Heart right ventricle (tissue), 16 donors: ENCODE results near the gene GAREM1. TPM values are rescaled to one million over a fixed set of nuclear protein-coding genes. Genes with fewer than 3 reads are reported as not detected.

Experiments
- ATAC-seq, 8 donors: fragments of 200-7000 bp; cut with Tn5 transposase; one replicate each; pipeline ENCODE4 v1.9.1; 2020; ENCODE audit warnings: mild to moderate bottlenecking in 8 of 8, moderate library complexity in 8 of 8, moderate number of reproducible peaks in 1 of 8
- DNase-seq, 2 donors: peaks; one replicate each; pipeline ENCODE4 v3.0.0-alpha.2; 2020
- H3K27ac ChIP-seq, 10 donors: fragments of 200-600 bp; sonication (generic) in 2 of 10; one replicate each; pipeline versions ENCODE4 v1.5.0 to v1.8.0; 2020 to 2022; ENCODE audit warnings: mild to moderate bottlenecking in 3 of 10
- H3K27me3 ChIP-seq, 7 donors: fragments of 200-600 bp; one replicate each; pipeline ENCODE4 v1.8.0; 2021 to 2022; ENCODE audit warnings: mild to moderate bottlenecking in 2 of 7
- H3K36me3 ChIP-seq, 9 donors: fragments of 200-600 bp; sonication (generic) in 1 of 9; one replicate each; pipeline versions ENCODE4 v1.5.0 to v1.8.0; 2020 to 2022; ENCODE audit warnings: mild to moderate bottlenecking in 2 of 9
- H3K4me1 ChIP-seq, 9 donors: fragments of 200-600 bp; sonication (generic) in 1 of 9; one replicate each; pipeline versions ENCODE4 v1.5.0 to v1.8.0; 2020 to 2022; ENCODE audit warnings: mild to moderate bottlenecking in 4 of 9
- H3K4me3 ChIP-seq, 10 donors: fragments of 200-600 bp; sonication (generic) in 2 of 10; one replicate each; pipeline versions ENCODE4 v1.5.0 to v1.8.0; 2020 to 2022; ENCODE audit warnings: mild to moderate bottlenecking in 7 of 10, moderate library complexity in 2 of 10
- H3K9me3 ChIP-seq, 11 donors: fragments of 200-600 bp in 10 of 11; sonication (generic) in 2 of 11; one replicate each; pipeline versions ENCODE4 v1.5.0 to v1.8.0; 2013 to 2022; ENCODE audit warnings: mild to moderate bottlenecking in 2 of 11, control low read depth in 1 of 11, moderate library complexity in 1 of 11
- WGBS, 2 donors: extraction: QIAGEN DNeasy Blood & Tissue Kit; methylation state at CpG; one replicate each; pipeline ENCODE4 v1.1.7; 2013; ENCODE audit warnings: inconsistent platforms in 1 of 2; 5-methylcytosine and 5-hydroxymethylcytosine counted together
- intact Hi-C, 10 donors: fragments of 100-400 bp; cut with DNase I; formaldehyde crosslinking; loops; one replicate each; pipeline versions ENCODE4 v1.11.1 to v1.14.2; 2022
- polyA plus RNA-seq, 2 donors: library from polyadenylated mRNA; stranded (reverse); fragments of 200-250 nt; gene quantifications; one replicate each; pipeline ENCODE4 v1.2.3, GENCODE V29; 2013
- total RNA-seq, 10 donors: library from RNA; stranded (reverse); fragmentation: NEBNext Ultra II Directional in 3 of 10; extraction: Animal tissue kit (Norgen Biotek cat#: 25700) in 3 of 10; gene quantifications; one replicate each; pipeline versions ENCODE4 v1.2.1 to v1.2.4, GENCODE V29; 2021 to 2023
- TF ChIP-seq, protein P1 (sequence below), 9 donors: fragments of 200-600 bp; sonication (generic) in 2 of 9; IDR thresholded peaks; one replicate each; pipeline versions ENCODE4 v1.5.0 to v1.8.0; 2021 to 2022; ENCODE audit warnings: antibody characterized with exemption in 9 of 9, mild to moderate bottlenecking in 5 of 9, moderate library complexity in 1 of 9
- donor health status: Arrhythmogenic right ventricular cardiomyopathy.
- donor health status: ischemic (EF 13 %, LVEDD 7.1; RV severe dilation, severe dysfunction).
- donor health status: healthy with polysubstance abuse.
- donor health status: DM: no; HTN: yes; CAD: no.
- donor health status: DM: no; HTN: no; CAD: no.
- donor health status: ischemic (EF 25% LVEDD 6.9; RV normal size, moderate dysfunction).
- donor health status: ischemic (EF 25% LVEDD 5.7; RV mildly dilated, moderate dysfunction).
- donor health status: healthy.
- donor health status: DM: yes; HTN: yes; CAD: no.
- donor health status: Ischemic cardiomyopathy.
- donor health status: ischemic (EF 35%, LVEDD 5.7; RV mildly dilated, moderate dysfunction).
- donor health status: nonischemic (EF 11% LVEDD 7.7; RV severe dilation, severe dysfunction).
- donor health status: DM: yes; HTN: yes; CAD: no.
- donor health status: PGD.
- donor health status: ischemic (EF 29% LVEDD 5.4; RV normal size, mild dysfunction).
- donor health status: nonischemic (EF 23%, LVEDD 6.1; RV moderate dilation, normal function).

GAREM1 gene
- total and polyA plus RNA-seq, 12 donors: 2.4 to 26.1 (median 13.4) TPM

DNA sequence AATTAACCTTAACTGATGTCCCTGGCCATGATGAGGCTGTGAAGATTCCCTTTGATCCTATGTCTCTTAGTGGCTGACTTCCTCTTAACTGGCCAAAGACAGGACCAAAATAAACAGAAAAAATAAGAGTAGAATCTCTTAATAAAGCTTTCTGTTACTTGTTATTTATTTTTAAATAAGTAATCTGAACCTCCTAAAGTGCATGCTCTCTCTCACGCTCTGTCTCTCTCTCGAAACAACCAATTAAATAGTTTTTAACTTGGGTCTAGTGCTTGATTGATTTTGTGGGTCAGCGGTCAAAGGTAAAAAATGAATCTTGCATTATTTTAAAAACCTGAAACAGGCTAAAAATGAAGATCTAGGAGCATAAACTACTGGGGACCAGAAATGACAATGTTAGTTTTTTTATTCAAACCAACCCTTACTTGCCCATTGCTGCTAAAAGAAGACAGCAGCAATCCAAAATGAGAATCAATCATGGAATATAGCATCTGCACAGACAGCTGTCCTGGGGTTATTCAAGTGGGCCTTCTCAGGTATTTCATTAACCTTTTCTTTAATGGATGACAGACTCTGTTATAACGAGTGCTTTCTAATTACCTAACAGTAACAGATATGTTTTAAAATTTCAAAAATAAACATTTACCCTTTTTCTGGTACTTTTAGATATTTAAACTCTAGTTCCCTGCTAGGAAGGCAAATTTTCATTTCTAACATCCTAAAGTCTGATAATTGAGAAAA, 11.2 kb downstream of the GAREM1 start:
- intact Hi-C loops: loop anchor here in 6 of 10 donors (10.0 kb wide), 4 partner anchors 75 to 115 kb away; no protein-coding TSS in a partner anchor
- Histone ChIP-seq H3K4me3 (no peak overlapping the region), H3K36me3 (no peaks in the 10 kb centered on the region), H3K27me3 (no peaks in the 10 kb centered on the region), H3K4me1 (peaks cover 0 to 63% (median 43%) of the 10 kb centered on the region in 9 donors), H3K9me3 (no peaks in the 10 kb centered on the region), H3K27ac (peak overlapping the region in 6 of 10 donors; percentile 8 to 54 (median 32))
- TF ChIP-seq, protein P1, sequence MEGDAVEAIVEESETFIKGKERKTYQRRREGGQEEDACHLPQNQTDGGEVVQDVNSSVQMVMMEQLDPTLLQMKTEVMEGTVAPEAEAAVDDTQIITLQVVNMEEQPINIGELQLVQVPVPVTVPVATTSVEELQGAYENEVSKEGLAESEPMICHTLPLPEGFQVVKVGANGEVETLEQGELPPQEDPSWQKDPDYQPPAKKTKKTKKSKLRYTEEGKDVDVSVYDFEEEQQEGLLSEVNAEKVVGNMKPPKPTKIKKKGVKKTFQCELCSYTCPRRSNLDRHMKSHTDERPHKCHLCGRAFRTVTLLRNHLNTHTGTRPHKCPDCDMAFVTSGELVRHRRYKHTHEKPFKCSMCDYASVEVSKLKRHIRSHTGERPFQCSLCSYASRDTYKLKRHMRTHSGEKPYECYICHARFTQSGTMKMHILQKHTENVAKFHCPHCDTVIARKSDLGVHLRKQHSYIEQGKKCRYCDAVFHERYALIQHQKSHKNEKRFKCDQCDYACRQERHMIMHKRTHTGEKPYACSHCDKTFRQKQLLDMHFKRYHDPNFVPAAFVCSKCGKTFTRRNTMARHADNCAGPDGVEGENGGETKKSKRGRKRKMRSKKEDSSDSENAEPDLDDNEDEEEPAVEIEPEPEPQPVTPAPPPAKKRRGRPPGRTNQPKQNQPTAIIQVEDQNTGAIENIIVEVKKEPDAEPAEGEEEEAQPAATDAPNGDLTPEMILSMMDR (IDR thresholded peaks at IDR 0.05): no peak
- WGBS, 2 donors: 64 to 74% methylated on average over 4 of the region's 4 CpGs
- ATAC-seq (peak in 1 of 8 donors; percentile 17), DNase-seq (no peak)

DNA sequence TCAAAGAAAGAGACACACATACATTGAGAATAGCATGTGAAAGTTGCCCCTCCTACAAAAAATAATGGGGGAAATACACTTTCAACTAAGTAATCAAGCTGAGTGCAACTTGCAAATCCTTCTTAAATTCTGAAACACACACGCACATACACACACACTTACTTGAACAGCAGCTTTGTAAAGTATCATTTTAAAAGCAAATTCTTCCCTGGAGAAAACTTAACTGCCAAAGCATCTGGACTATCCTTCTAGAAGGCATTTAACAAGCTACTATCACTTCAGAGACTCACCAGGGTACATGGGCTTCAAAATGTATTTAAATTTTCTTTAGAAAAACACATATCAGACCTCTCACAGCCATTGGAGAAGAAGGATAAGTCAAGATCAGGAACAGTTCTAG, 15.3 kb downstream of the GAREM1 start:
- 27 to 59% methylated on average over 1 of the region's 1 CpG for WGBS, 2 donors
- H3K36me3 ChIP-seq: no peaks in the 10 kb centered on the region
- ATAC-seq (peak in 1 of 8 donors; percentile 19), DNase-seq (no peak)
- intact Hi-C loops: no loop called here
- no peaks in the 10 kb centered on the region for H3K9me3 ChIP-seq
- TF ChIP-seq, protein P1 (IDR thresholded peaks at IDR 0.05): no peak
- no peaks in the 10 kb centered on the region for H3K27me3 ChIP-seq
- H3K27ac ChIP-seq: peak overlapping the region in 2 of 10 donors; percentile 7 to 13
- no peak overlapping the region for H3K4me3 ChIP-seq
- peaks cover 0 to 56% (median 37%) of the 10 kb centered on the region in 9 donors for H3K4me1 ChIP-seq

DNA sequence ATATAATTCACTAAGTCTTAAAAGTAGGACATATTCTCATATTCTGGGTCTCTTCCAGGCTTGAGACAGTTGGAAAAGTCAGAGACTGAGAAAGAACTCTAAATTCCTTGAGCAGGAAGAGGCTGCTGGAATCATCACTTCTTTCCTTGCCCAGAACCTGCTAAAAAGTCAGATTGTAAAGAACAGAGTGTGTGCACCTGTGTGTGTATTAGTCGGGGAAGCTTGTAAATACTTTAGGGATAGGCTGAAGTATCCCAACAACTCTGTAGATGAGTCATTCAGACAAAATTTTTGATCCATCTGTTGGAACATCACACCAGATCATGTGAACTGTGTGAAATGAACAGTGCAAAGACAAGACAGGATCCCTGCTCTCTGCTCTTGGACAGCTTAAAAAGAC, 16.1 kb downstream of the GAREM1 start:
- peaks cover 0 to 56% (median 35%) of the 10 kb centered on the region in 9 donors for H3K4me1 ChIP-seq
- intact Hi-C loops: no loop called here
- WGBS, 2 donors: 26 to 28% methylated on average over 1 of the region's 1 CpG
- peak in 2 of 8 donors; percentile 11 to 35 for ATAC-seq
- H3K27ac ChIP-seq: peak overlapping the region in 1 of 10 donors; percentile 7
- H3K27me3 ChIP-seq: no peaks in the 10 kb centered on the region
- no peaks in the 10 kb centered on the region for H3K9me3 ChIP-seq
- TF ChIP-seq, protein P1 (IDR thresholded peaks at IDR 0.05): no peak
- no peak overlapping the region for H3K4me3 ChIP-seq
- H3K36me3 ChIP-seq: no peaks in the 10 kb centered on the region
- no peak for DNase-seq

DNA sequence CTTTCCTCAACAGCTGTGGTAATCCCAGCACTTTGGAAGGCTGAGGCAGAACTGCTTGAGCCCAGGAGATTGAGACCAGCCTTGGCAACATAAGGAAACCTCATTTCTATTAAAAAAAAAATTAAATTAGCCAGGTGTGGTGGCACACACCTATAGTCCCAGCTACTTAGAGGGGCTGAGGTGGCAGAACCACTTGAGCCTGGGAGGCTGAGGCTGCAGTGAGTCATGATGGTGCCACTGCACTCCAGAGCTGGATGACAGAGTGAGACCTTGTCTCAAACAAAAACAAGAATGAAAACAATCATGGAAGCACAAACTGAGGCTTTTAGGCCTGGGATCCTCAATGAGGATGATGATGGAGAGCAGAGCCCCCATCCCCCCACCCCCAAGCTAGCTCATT, 19.8 kb downstream of the GAREM1 start:
- DNase-seq (no peak), ATAC-seq (peak in 2 of 8 donors; percentile 30 to 55)

More for the DNA sequence above, 19.8 kb downstream of the GAREM1 start:
- H3K4me1 ChIP-seq: peaks cover 0 to 41% (median 21%) of the 10 kb centered on the region in 9 donors
- no peaks in the 10 kb centered on the region for H3K9me3 ChIP-seq
- H3K27me3 ChIP-seq: no peaks in the 10 kb centered on the region
- TF ChIP-seq, protein P1 (IDR thresholded peaks at IDR 0.05): no peak
- intact Hi-C loops: no loop called here
- H3K27ac ChIP-seq: peak overlapping the region in 1 of 10 donors; percentile 25
- H3K36me3 ChIP-seq: no peaks in the 10 kb centered on the region
- H3K4me3 ChIP-seq: no peak overlapping the region
